Stimulated activated CD4-positive, alpha-beta T cell treated with anti-CD3 and anti-CD28 coated beads, TNF-alpha, amount 100 ng/mL, for 48 hours (primary cell): ENCODE data around the gene NDRG2.

ENCODE experiments used
- DNase-seq, 3 donors: peaks; one replicate each; pipeline ENCODE4 v3.0.0-alpha.2; 2020; ENCODE audit warnings: low read depth in 3 of 3

The NDRG2 gene

DNA sequence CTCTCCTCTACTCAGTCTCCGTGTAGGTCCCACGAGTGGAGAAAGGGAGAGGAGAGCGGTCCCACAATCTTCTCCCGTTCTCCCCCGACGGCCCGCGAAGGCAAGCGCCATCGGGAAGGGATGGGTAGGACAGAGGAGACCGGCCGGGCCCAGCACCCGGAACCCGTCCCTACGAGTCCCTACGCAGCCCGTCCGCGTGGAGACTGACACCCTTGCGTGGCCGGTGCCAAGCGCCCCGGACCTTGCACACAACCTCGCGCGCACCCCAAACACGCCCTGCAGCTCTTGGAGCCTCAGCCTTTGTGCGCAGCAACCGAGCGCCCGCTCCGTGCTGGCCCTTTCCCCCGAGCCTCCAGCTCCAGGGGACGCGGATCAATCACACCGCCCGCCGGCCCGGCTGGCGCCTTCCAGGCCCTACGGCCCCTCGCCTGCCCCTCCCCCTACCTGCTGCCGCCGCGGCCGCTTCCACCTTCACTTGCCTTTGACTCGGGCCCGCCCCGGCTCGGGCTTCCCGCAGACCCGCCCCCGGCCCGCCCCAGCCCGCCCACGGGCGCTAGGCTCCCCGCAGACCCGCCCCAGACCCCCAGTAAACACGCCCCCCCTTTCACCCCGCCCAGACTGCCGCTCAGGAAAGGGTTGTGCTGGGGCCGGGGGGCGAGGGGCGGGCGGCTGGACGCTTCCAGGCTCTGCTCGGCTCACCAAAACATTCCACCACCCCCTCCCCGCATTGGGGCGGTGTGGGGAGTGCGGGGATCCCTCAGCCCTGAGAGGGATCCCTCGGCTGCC lies at the start of gene NDRG2:
Gene NDRG2 (minus strand): TSS at position 477 of the 786 bp plus-strand sequence. CDS start 1,746 bp downstream, outside the sequence.
- peak; percentile 17 to 61 (median 22) for DNase-seq

DNA sequence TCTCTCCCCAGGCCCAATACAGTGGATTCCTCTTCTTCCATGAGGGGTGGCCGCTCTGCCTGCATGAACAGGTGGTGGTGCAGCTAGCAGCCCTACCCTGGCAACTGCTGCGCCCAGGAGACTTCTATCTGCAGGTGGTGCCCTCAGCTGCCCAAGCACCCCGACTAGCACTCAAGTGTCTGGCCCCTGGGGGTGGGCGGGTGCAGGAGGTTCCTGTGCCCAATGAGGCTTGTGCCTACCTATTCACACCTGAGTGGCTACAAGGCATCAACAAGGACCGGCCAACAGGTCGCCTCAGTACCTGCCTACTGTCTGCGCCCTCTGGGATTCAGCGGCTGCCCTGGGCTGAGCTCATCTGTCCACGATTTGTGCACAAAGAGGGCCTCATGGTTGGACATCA lies 49.1 kb upstream of the NDRG2 start:
- no peak for DNase-seq

DNA sequence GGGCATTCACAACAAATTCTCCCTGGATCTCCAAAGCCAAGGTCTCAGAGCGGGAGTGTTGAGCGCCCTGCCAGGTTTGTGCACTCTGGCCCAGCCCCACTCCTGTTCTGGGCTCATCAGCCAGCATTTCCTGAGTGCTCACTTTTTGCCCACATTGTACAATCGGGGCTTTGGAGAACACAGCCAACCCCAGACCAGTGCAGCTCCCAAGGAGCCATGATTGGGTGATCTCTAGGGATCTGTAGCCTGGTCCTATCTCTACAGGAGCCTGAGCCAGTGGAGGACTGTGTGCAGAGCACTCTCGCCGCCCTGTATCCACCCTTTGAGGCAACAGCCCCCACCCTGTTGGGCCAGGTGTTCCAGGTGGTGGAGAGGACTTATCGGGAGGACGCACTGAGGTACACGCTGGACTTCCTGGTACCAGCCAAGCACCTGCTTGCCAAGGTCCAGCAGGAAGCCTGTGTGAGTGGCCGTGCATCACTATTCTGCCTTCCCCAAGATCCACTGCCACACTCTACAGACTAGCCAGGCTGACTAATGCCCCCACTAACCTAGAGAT lies 48.0 kb upstream of the NDRG2 start:
- no peak for DNase-seq

DNA sequence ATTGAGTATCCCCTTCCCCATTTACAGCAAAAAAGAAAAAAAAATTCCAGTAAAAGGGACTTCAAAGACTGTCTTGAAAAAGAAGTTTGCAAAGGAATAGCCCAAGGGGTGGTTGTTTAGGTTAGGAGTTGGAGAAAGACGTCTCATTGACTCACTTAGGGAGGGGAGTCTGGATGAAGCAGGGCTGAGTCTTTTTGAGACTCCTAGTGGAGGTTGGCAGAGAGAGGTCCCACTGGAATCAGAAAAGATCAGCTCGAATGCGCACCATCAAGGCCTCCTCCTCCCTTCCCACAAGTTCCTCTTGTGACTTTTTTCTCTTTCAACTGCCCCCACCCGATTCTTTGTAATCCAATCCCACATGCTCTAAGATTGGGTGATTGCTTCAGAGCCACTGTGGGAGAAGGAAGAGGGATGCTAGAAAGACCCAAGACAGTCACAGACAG lies 47.2 kb upstream of the NDRG2 start:
- no peak for DNase-seq

DNA sequence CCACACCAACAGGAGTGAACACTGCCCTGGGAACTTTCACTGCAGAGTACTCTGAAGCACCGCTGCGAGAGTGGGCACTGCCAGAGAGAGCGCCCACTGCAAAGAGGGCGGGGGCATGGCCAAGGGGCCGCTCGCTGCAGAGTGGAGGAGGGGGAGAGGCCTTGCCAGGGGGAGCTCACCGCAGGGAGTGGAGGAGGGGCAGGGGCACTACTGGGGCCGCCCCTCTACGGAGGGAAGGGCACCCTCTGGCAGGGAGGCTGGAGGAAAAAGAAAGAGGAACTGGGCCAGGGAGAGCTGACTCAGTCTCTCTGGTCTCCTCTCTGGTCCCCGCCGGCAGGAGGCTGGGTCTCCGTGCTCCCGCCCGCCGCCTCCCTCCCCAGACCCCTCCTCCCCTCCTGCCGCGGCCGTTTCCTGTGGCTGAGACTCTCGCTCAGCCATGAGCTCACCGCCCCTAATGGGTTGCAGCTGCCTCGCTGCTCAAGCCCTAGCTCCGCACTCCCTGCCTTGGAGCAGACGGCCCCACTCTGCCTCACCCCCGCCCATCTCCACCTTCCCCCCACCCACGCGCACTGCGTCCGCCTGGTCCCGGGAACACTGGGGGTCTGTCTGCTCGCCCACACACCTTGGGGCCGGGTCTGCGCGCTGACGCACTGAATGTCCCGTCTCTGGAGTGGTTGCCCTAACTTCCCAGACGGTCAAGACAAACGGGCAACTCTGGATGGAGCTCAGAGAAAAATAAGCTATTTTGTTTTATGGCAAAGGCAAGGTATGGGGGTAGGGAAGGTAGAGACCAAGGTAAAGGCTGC lies 46.6 kb upstream of the NDRG2 start:
- peak in 1 of 3 donors; percentile 31 for DNase-seq

DNA sequence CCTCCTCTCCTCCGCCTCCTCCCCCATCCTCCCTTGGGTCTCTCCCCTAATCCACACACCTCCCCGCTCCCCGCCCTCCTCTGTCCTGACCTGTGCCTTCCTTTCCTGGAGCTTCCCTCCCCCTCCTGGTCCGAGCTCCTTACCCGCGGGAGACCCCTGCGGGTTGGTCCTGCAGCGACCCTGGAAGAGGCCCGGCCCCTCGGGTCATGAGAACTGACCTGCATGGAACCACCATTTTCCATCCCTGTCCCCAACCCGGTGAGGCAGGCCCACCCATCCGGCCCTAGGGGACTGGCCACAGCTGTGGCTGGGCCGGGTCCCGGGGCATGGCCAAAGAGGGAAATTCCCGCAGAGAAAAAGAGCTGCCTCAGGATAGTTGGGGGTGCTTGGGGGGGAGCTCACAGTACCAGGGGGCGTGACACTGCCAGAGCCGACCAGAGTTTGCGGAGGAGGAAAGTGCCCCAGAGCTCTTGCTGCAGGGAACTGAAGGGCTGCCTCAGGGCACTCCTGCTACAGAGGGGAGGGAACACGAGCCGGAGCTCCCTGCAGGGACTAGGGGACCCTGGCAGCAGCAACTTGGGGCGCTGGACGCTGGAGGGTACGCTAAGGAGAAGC lies 45.9 kb upstream of the NDRG2 start:
- no peak for DNase-seq

DNA sequence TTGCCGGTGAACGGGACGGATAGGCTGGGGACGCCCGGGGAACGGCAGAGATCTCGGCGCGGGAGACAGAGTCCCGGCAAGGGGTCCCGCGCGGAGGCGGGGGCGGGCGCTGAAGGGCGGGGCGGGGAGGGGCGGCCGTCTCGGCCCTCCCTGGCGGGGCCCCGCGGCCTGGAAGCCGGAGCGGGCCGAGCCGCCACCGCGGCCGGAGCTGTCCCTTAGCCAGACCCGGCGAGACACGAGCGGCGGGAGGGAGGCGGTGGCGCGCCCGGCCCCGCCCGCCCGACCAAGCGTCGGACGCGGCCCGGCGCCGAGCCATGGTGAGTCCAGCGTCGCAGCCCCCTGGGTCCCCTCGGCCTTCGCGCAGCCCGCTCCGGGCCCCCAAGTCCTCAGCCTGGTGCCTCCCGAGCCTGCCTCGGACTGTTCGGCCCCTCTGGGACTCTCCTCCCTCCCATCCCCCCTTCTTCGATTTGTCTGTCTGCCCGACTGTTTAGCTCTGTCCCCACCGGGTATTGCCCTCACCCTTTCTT lies 45.3 kb upstream of the NDRG2 start, which contains the start of gene ARHGEF40:
Gene ARHGEF40 (plus strand): TSS at position 222 of the 527 bp plus-strand sequence. CDS start 93 bp downstream, at position 315.
- DNase-seq = no peak

DNA sequence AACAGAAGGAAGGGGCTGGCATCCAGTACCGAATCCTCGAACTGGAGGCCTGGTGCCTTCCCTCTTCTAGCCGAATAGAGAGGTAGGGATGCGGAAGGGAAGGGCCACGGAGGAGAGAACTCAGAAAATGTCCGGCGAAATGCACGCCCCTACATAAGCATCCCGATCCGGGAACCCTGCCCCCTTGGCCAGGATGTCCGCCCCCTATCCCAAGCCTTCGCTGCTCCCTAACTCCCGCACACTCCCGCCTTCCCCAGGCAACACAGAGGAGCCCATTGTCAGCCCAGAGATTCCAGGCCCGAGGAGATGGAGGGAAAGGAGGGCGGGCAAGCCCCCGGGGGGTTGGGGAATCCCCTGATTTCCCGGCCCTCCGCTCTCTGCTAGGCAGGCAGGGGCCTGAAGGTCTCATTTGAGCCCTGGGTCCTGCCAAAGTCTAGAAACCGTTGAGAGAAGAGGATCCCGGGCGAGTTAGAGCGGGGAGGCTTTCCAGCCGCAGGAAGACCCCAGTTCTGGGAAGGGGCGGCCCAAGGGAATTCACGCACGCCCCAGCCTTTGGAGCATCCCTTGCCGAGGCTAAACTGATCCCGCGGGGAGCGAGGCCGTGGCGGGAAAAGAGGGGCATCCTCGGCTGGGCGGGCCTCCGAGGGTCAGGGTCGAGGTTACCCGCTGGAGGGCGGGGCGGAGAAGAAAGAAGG lies 44.7 kb upstream of the NDRG2 start:
- DNase-seq = no peak

DNA sequence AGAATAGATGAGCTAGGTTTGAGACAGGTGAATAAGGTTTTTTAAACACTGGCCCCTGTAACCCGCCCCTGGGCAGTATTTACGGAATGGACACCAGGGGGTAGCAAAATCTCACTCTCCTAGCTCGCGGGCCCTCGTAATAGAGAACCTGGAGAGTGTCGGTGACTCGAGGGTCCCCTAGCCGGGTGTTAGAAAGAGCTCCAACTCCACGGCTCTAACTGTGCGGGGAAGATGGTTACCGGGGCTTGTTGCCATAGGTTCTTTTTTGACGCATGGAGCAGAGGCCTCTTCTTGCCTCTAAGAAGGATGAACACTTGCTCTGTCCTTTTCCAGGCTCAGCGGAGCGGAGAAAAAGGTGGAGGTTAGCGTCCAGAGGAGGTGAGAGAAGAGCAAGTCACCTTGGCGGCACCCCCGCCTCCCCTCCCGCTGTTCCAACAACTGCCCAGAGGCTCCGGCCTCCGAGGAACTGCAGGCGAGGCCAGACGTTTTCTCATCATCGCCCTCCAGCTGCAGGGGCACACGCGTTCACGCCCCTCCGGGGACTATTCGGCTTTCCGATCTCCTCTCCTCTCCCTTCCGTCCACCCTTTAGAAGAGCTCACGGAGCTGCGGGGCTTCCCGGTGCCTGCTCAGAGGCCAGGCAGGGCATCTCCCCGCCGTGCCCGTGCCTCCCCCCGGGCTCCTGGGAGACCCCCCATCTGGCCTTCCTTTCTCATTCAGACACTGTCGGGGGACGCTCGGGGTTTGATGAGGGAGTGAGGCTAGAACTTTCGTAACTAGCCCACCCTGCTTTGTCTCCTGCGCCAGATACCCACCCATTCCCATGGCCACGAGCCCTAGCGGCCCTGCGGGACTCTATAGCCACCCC lies 43.9 kb upstream of the NDRG2 start:
- DNase-seq = no peak

DNA sequence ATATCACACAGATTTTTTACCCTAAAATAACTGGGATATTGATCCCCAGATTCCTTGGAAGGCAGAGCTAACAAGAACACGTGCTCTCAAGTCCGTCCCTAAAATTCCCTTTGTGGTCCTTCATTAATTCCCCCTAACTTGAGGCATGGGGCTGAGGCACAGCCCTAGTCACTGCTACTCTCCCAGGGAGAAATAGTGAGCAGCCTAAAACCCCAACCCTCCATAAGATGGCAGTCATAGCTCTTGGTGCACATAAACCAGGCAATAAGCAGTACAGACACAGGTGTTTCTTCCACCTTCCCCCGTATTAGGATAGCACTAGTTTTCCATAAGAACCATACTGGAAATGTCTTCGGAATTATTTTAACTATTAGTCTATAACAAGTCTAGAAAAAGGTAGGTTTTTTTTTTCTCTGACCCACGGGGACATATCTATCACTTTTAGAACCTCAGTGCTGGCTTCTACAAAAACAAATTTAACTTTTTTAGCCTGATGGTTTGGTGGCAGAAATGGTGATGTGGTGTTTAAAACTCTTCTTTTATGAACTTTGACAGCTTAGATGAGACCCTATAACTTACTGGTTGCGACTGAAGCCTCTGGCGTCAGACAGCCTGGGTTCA lies 42.1 kb upstream of the NDRG2 start:
- DNase-seq = no peak

DNA sequence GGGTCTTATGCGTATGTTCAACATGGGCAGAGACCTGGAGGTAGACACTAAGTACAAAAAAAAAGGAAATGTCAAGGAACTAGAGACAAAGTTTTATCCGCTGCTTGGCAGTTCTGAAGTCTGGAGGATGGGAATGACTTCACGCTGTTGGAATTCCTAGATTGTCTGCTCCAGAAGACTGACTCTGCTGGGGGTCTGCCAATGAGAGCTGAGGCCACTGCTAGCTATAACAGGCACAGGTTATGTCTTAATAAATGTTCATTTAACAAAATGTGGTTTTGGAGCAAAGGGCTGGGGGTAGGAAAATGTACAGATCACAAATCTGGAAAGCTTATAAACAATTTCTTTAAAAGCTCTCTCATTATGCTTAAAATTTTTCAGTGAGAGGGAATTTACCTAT lies 38.6 kb upstream of the NDRG2 start:
- no peak for DNase-seq

DNA sequence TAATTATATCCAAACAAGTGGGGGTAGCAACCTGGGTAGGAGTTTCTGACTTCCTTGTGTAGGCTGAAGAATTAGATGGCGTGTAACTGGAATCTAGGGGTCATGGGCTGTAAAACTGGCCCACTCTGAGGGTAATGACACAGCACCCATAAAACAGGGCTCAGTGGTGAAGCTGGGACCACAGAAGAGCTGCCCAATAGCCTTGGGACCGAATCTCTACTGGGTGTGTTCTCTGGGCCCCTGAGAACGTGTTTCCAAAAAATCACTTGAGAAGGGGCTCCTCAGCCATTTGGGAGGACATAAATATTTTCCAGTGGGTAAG lies 36.4 kb upstream of the NDRG2 start:
- DNase-seq = no peak

DNA sequence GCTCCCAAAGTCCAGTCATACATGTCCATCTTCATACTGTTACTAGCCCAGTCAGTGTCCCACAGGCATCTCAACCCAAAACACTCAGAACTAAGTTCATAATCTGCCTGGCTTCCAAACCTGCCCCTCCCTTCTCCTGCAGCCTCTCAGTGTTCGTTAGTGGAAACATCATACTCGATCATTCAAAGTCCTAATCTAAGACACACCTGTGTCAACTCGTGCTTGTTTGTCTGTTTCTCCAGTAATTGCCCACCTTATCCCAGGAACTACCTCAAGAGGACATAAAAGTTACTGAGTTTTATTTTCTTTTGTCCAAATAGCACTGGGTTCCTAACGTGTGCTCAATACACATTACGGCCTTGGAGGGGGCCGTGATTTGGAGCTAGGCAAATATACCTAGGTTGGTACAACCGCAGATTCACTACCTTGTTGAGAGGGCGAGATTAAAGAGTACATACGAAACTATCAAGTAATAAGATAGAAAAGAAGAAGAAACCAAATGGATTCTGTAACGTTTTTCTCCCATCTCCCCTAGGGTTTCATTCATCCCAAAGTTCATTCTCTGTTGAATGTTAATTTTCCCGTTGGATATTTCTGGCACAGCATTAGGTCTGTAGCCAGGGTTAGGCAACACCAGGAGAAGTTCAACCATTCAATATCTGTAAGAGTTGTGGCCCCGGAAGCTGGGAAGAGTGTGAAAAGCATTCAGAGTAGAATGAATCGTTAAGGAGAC lies 35.9 kb upstream of the NDRG2 start:
- DNase-seq = no peak

DNA sequence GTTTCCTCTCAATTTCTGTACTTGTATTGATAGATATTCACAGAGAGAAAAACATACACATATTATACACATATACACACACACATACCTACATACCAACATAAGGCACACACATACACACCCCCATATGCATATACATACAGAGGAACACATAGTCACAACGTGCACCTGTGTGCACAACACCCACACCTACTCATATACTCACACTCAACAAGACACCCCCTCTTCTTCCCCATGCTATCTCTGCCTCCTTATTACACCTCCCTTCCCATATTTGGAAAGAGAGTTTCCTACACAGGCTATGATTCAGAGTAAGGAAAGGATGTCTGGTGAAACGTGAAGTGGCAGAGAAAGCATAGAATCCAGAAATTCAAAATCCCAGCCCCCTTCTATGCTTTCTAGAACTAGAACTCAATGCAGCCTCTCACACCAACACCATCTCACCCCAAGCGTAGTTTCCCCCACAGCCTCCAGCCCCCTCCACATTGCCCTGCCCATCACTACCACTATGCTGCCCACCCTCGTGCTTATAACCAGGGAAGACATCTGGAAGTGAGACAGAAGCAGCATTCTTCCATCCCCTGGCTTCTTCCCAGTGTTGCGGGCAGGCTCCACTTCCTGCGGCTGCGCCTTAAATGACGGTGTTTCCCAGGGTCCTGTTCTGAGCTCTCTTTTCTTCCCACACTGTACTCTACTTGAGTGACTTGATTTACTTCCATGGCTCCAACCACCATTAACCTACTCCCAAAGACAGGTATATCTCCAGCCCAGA lies 35.2 kb upstream of the NDRG2 start:
- DNase-seq = no peak

DNA sequence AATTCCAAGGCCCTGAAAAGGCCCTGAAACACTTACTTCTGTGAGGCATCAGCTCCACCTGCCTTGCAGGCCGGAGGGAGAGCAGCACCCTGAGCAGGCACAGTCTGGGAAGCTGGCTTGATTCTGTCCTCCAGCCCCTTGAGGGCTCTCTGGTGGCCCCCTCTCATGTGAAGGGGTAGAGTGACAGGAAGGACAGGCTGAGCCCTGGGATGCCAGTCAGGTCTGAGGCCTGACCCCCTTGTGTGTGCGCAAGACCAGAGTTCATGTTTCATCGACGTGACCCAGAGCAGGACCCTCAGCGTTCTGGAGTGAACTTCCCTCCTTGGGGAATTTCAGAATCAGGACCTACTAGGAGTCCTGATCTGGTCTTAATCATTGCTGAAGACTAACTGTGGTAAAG lies 34.0 kb upstream of the NDRG2 start:
- no peak for DNase-seq

DNA sequence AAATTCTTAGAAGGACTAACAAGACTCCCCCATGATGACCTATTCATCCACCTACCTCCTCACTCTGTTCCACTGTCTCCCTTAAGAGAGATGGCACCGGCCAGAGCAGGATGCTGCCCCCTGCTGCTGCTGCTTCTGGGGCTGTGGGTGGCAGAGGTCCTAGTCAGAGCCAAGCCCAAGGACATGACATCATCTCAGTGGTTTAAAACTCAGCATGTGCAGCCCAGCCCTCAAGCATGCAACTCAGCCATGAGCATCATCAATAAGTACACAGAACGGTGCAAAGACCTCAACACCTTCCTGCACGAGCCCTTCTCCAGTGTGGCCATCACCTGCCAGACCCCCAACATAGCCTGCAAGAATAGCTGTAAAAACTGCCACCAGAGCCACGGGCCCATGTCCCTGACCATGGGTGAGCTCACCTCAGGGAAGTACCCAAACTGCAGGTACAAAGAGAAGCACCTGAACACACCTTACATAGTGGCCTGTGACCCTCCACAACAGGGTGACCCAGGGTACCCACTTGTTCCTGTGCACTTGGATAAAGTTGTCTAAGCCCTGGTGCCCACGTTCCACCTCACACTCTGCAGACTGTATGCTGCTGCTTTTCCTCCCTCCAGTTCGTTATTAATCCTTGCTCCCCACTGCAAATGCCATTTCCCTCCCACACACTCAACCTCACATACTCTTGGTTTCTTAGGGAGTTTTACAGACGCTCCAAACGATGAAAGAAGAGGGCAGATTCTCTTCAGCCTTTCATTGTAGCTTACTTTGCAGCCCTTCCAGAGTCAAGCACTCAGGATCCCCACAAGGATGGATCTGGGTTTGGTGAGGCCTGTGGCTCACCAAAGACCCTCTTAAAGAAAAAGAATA lies 33.2 kb upstream of the NDRG2 start, which contains the start of gene RNASE8:
Gene RNASE8 (plus strand): TSS at position 20 of the 873 bp plus-strand sequence. CDS start 71 bp downstream, at position 91.
- DNase-seq = no peak

DNA sequence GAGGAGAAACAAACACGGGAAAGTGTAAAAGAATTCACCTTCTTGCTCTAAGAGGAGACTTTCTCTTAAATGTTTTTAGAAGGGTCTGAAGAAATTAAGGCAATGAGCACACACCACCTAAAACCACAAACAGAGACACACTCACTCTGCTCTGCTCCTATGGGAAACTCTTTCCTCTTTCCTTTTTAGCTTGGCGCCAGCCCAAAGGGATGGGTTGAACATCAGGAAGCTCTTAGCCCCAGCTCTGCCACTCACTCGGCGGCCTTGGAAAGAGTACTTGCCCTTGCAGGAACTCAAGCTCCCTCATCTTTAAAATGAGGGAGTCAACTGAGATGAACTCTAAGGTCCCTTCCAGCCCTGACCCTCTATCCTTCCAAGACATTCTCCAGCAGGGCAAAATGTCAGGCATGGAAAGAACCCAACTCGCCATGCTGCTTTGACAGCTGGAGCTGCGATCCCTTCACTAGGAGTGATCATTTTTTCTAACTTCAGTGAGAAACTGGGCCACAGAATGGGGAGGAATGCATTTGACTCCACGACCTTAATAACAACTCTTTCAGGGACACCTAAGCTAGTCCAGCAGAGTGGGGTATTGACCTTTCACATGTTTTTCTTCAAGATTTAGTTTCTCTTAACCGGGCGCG lies 31.8 kb upstream of the NDRG2 start:
- no peak for DNase-seq
